NCI-H82 (cell line): ENCODE measurements around the gene TOMM20L.
"Not testable (repeated sequence)": the region's sequence is repeated elsewhere in the genome, so short reads cannot be mapped to it uniquely, and the experiment has no call there.

Experiments used
- DNase-seq: peaks from one replicate; lab custom pipeline; 2025; lab: John Stamatoyannopoulos, UW

TOMM20L gene

DNA sequence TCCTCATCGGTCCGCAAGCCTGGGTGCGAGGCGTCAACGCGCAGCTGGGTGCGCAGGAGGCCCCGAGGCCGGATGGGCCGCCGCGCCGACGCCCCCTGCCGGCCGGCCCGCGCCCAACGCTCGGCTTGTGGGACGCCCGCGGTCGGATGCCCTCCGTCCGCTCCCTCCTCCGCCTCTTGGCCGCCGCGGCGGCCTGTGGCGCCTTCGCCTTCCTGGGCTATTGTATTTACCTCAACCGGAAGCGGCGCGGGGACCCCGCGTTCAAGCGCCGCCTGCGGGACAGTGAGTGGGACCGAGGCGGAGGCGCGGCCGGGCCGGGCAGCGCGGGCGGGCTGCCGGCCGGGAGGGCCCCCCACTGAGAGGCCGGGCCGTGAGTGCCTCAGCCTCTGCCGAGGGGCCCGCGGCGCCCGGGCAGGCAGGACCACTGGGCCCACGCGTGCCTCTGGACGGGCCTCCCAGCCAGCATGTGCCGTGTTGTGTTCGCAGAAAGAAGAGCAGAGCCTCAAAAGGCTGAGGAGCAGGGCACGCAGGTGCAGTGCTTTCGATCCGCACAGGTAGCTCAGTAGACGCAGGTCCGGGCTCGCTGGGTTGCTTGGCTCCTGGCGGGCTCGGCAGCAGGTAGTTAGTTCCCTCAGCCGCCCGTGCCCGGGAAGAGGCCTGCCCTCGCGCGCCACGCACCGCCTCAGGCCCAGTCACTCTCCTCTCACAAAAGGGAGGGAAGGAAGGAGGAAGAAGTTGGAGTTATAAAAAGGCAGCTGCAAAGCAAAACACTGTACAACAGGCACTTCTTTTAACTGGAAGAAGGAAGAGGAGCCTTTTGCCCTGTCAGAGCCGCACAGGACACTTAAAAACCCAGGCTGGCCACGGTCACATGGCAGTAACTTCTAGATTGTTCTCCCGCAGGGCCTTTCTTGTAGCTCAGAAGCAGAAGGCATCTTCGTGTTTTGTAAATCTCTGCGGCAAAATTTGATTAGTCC is at the start of gene TOMM20L:
Gene TOMM20L, plus strand, starts transcription at position 119 of the 977 bp plus-strand sequence. Its CDS starts 28 bp downstream, at position 147.
- DNase-seq = no peak

DNA sequence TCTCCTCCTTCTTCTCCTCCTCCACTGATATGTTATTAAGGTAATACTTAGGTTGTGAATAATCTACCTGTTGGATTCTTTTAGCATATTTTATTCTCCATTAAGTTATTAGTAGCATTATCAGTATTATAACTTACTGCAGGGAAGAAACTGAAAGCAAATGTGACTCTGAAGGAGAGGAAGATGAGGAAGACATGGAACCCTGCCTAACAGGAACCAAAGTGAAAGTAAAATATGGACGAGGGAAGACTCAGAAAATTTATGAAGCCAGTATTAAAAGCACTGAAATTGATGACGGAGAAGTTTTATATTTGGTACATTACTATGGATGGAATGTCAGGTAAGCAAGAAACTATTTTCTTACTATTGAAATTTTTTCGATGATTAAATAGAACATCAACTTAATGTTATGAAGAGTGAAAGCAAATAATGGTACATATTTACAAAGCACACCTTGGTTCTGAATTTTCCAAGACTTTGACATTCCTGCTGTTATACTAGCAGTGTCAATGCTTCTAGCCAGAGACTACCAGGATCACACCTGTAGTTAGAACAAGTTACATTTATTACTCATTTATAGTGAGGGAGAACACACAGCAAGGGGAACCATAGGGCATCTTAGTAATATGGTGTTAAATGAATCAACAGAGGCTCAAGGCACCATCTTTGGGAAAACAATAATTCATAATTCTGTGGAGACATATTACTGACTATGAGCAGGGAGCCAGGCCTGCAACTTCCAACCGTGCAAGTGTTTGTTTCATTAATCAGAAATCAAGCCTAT is 42.0 kb upstream of the TOMM20L start:
- no peak for DNase-seq

DNA sequence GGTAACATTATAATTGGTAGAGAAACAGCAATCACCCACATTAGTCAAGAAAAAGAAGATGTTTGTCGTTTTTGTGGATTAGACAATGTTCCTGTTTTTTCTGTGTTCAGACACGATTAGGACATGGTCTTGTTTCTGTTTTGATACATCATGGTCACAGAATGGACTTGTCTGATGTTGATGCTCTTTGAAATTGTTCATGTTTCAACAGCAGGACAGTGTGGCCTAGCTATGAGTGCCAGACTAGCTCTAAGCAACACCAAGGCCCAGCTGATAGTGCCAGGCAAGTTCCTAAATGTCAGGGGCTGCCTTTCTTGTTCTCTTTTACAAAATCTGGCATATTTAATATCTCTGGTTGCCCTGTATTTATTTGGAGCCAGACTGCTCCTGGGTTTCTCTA is 40.9 kb upstream of the TOMM20L start:
- DNase-seq = no peak

DNA sequence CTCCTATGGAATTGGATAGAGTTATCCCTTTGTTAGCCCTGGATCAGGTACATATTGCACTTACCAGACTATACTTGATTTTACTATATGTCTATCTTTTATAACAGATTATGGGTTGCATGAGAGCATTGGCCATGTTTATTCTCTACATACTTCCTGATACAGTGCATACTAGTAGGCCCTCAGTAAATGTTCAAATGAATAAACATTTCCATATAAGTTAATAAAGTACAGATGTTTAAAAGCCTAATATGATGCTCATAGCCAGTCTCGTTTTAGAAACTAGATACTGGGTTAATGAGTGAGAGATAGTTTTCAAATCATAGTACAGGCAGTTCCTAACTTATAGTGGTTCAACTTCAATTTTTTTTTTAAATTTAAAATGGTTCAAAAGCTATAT is 39.5 kb upstream of the TOMM20L start:
- DNase-seq = no peak

DNA sequence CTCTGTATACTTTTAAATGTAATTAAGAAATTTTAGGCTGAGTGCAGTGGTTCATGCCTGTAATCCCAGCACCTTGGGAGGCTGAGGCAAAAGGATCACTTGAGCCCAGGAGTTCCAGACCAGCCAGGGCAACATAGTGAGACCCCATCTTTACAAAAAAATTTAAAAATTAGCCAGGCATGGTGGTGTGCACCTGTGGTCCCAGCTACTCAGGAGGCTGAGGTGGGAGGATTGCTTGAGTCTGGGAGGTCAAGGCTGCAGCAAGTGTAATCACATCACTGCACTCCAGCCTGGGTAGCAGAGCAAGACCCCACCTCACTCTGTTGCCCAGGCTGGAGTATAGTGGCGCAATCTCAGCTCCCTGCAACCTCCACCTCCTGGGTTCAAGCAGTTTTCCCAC is 33.5 kb upstream of the TOMM20L start:
- not testable (repeated sequence) for DNase-seq

DNA sequence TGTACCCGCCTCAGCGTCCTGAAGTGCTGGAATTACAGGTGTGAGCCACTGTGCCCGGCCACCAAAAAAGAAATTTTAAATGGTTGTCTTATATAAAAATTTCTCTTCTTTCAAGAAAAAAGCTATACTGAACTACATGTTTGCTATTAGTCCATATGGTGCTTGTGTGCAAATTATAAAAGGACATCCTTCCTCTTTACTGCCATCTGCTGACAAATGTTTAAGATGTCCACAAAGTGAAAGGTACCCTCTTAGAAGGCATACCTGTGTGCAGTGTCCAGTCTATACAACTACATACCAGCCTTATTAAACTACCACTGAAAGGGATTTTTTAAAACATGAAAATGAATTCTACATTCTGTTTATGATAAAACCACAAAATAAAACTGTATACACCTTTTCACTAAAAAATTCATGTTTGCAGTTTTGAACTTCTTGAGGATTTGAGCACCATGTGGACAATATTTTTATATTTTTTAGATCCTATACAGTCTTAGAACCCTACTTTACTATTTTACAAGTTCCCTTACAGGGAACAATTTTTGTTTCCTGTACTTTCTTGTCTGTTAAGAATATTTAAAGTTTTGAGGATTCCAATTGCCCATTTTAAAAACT is 32.8 kb upstream of the TOMM20L start:
- DNase-seq = peak; percentile 48

DNA sequence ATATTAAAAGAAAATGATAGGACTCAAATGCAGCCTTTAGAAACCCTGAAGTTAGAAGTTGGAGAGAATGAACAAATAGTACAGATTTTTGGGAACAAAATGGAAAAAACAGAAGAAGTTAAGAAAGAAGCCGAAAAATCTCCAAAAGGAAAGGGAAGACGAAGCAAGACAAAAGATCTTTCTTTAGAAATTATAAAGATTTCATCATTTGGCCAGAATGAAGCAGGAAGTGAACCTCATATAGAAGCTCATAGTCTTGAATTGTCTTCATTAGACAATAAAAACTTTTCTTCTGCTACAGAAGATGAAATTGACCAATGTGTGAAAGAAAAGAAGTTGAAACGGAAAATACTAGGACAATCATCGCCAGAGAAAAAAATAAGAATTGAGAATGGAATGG is 31.4 kb upstream of the TOMM20L start:
- no peak for DNase-seq

DNA sequence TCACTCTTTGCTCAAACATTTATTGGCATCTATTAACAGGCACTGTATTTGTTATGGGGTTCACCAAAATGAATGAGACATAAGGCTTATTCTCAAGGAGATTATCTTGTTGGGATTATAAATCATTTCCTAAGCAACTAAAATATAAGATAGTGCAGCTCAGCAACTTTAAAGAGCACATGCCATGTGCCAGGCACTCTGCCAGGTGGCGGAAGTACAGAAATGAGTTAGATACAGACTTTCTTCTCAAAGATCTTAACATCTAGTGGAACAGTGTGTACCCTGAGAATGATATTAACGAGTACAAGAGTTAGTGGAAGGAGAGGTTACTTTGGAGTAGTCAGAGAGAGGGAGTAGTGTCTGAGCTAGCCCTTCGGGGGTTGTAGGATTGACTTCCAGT is 28.4 kb upstream of the TOMM20L start:
- peak; percentile 67 for DNase-seq

DNA sequence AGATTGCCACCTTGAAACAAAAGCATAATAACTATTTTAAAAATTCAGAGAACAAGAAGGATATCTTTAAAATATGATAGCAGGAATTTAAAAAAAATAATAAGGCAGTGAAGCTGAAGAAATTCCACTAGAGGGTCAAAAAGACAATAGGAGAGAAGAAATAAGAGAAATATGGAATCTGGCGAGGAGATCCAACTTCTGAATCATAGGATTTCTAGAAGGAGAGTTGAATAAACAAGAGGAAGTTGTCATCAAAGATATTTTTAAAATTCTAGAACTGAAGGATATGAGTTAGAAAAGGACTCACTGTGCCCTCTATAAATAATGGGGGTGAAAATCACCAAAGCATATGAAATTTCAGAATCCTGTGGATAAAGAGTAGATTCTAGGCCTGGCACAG is 26.8 kb upstream of the TOMM20L start:
- DNase-seq = no peak

DNA sequence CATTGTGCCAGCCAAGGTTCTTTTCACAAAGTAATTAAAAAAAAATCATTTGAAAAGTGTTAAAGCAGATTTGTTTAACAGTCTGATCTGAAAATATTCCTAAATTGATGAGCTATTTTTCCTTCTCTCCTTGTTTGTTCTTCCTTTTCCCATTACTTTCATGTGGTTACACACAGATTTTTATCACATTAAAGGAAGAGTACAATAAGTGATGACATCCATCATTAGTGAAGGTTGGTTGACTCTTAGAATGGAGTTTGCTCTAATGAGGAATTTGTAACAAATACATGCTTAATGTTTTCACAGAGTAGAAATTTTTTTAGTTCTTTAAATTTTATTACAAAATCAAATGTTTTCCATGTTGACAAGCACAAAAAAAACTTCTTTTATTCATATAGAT is 18.9 kb upstream of the TOMM20L start:
- DNase-seq = no peak

DNA sequence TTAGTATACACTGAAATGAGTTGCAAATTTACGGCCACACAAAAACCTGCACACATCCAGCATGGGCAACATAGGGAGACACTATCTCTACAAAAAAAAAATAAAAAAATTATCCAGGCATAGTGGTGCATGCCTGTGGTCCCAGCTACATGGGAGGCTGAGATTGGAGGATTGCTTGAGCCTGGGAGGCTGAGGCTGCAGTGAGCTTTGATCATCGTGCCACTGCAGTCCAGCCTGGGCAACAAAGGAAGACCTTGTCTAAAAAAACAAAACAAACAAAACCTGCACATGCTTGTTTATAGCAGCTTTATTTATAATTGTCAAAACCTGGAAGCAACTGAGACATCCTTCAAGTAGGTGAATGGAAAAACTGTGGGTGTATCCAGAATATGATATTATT is 4.9 kb upstream of the TOMM20L start:
- no peak for DNase-seq

DNA sequence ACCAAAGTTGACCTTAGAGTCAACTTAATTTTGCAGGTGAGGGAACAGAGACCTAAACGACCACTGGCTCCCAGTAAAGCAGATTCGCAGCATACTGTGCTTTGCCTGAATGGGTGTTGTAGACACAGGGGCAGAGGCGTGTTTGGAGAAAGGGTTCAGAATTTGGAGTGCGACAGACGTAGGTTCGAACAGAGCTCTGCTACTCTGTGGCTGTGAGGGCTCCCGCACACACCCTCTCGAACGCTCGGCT is 243 bp upstream of the TOMM20L start:
- DNase-seq = no peak

DNA sequence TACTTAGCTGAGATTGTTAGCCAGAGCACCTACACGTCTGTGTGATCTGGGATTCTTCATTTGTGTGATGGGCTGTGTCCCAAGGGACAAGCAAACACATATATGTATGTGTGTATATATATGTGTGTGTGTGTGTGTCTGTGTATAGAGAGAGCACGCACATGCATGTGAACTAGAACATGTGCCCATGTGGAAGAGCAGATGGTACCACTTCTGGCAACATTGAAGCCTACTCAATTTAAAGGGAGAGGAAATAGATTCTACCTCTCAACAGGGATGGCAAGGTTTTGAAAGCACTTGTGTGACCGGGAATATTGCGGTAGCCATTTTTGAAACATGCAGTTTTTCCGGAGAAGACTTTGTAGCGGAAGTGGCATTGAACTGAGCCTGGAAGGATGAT is 1.4 kb downstream of the TOMM20L start:
- DNase-seq = no peak

DNA sequence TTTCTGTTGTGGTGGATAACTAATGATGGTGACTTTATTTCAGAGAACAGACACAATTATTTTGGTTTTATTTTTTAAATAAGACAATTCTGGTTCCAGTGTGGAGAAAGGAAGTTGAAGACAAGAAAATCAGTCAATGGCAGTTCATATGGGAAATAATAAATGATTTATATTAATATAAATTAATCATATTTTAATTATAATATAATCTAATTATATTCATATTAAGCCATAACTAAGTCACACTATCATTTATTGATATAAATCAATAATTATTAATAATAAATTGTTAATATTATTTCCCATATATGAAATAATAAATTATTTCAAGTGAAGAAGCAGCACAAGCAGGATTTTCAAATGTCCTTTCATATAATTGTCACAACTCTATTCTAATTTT is 2.8 kb downstream of the TOMM20L start:
- DNase-seq = no peak

DNA sequence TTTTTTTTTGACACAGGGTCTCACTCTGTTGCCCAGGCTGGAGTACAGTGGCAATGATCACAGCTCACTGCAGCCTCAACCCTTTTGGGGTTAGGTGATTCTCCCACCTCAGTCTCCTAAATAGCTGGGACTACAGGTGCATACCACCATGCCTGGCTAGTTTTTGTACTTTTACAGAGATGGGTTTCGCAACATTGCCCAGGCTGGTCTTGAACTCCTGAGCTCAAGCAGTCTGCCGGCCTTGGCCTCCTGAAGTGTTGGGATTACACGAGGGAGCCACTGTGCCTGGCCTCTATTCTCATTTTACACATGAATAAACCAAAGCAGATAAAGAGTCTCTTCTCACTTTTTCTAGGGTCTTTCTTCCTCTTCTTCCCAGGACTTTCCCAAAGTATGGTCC is 3.2 kb downstream of the TOMM20L start:
- DNase-seq = no peak

DNA sequence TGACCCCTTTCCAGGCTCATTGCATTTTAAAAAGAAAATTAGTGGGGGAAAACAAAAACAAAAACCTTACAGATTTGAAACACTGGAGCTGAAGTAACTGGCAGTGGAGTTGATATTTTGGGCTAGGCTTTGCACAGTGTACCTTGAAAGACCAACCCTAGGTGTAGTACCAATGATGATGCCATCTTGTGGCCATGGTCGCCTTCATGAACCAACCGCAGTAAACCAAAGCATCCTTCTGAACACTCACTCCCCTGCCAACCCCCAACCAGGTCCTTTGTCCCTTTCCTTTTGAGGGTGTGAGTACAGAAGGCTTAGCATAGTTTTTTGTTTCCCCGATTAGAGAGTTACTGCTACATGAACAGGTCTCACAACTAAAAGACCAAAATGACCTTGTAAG is 5.9 kb downstream of the TOMM20L start:
- DNase-seq = peak; percentile 22

DNA sequence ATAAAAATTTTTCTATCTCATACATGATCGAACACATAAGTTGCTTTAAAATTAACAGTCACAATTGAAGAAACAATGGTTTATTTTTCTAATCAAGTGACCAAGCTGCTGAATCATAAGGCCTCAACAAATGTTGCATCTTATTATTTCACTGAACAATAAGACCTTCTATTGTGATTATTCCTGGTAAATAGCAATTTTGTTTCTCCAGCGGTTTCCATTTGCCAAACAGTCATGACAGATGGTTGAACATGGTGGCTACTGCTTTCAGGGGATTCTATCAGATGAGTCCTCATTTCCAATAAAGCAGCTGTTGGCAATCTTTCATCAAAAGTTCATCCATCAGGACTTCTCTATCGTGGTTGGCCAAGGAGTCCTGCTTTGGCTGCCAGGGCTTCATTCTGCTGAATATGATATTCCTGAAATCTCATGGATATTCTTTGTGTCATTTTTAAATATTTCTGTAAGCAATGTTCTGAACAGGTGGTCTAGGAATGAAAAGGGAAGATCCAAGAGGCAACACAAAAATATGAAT is 13.0 kb downstream of the TOMM20L start:
- DNase-seq = no peak

DNA sequence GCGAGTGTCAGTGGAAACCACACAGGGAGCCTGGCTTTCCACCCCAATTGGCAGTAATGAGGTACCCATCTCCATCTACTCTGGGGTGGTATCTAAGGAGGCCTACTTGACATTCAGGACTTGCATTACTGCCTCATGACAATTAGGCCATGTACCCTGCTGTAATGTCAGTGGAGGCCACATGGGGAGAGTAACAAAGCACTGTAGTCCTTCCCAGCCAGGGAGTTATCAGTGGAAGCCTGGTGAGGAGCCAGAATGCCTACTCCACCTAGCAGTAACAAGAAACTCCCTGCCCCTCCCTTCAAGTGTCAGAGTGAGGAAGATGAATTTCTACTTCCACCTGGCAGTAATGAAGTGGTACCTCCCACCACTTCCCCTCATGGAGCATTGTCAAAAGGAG is 19.1 kb downstream of the TOMM20L start:
- DNase-seq = no peak

DNA sequence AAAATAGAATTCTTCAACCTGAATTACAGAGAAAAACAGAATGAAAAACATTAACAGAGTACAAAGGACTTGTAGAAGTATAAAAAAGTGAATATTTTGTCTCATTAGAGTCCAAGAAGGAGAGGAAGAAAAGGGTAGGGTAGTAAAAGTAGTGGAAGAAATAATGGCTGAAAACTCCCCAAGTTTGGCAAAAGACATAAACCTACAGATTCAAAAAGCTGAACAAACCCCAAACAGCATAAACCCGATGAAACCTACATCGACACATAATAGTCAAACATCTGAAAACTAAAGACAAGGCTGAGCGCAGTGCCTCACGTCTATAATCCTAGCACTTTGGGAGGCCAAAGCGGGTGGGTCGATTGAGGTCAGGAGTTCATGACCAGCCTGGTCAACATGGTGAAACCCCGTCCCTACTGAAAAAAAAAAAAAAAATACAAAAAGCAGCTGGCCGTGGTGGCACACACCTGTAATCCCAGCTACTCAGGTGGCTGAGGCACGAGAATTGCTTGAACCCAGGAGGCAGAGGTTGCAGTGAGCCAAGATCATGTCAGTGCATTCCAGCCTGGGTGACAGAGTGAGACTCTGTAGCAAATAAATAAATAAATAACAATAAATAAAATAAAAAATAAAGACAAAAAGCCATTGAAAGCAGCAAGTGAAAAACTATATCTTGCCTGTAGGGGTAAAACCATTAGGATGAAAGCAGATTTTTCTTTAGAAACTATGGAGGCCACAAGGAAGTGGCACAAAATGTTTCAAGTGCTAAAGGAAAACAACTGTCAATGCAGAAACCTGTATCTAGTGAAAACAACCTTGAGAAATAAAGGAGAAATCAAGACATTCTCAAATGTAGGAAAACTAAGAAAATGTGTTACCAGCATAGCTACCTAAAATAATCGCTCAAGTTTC is 20.2 kb downstream of the TOMM20L start:
- no peak for DNase-seq

DNA sequence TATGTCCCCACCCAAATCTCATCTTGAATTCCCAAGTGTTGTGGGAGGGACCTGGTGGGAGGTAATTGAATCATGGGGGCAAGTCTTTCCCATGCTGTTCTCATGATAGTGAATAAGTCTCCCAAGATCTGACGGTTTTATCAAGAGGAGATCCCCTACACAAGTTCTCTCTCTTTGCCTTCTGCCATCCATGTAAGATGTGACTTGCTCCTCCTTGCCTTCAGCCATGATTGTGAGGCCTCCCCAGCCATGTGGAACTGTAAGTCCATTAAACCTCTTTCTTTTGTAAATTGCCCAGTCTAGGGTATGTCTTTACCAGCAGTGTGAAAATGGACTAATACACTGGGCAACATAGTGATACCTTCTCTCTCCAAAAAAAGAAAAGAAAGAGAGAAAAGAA is 21.2 kb downstream of the TOMM20L start:
- DNase-seq = not testable (repeated sequence)

DNA sequence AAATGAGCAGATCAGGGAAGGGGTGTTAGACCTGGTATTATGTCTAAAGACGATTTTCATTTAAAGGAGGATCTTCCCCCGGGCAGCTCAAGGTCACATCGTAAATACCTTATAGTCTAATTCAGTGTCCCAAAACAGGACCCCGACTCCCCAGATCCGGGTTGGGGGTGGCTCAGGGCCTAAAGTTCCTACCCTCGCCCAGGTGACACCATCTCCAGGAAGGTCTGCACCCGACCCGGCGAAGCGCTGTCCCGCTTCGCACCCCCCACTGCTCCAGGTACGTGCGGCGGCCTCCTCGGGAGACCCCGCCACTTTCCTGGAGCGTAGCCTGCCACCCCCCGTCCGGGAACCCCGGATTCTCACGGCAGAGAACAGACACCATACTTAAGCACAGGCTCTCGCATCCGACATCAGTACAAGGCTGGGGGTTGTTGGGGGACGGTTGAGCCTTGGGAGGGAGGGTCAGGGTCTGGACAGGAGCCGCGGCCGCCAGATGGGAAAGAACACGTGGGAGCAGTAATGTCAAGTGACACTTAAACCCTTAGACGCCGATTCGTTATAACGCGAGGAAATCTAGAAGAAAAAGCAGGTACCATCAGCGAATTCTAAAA is 31.0 kb downstream of the TOMM20L start:
- DNase-seq = peak; percentile 86
